ENCODE results near the gene SEMA6A.

Gene SEMA6A

GRCh38 chr5:116492016-116492623, 82.5 kb downstream of the SEMA6A start:
- no peak for DNase-seq

DNA sequence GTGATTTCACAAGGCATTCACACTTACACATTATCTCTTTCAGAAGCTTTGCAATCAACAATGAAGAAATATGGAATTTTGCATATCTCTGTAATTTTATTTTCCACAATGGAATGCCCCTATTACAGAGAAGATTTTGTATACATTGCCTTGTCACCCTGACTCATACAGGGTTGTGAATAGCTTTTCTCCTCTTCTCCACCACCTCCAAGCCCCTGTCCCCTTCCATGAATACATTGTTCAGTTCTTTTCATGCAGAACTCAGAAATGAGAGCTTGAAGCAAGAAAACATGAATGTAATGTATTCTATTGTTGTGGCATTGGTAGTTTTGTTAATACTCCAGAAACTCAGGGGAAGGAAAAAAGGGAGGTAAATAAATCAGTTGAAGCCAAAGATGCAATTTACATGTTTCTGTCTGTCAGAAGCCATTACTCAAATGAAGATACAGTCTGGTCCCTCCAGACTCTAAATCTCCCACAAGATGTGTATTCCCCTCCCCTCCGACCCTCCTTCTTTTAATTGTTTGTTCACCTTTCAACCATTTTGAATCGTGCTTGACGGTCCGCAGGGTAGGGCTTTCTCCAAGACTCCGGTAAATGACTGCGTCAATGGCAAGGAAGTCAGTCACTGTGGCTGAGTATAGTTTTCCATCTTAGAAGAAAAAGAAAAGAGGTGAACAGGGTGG, 86.1 kb downstream of the SEMA6A start:
- no peak for DNase-seq

- no peak for DNase-seq
These were observed 87.6 kb downstream of the SEMA6A start for GRCh38 chr5:116487045-116487444.

DNA sequence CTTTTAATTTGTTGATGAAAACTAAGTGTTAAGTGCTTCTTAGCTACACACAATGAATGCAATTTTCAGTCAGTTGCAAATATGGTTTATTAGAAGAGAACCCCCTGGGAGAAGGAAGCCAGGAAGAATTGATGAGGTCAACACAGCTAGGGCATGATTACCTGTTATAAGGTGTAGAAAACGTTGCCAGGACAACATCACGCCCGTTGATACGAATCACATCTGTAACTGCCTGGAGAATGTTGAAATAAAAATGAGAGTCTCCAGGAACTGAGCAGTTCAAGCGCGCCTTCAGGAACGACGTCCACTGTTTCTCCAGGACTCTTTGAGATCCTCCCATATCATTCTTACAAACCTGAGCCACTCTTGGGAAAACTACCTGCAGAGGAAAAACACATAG, 88.0 kb downstream of the SEMA6A start:
- no peak for DNase-seq

GRCh38 chr5:116484645-116485044, 90.0 kb downstream of the SEMA6A start:
- DNase-seq, result no peak

GRCh38 chr5:116482394-116482793, 92.2 kb downstream of the SEMA6A start:
- no peak for DNase-seq

- DNase-seq, result no peak
These were observed 93.6 kb downstream of the SEMA6A start for GRCh38 chr5:116480894-116481510.

- DNase-seq, result no peak
These were observed 94.6 kb downstream of the SEMA6A start for GRCh38 chr5:116479776-116480675.

DNA sequence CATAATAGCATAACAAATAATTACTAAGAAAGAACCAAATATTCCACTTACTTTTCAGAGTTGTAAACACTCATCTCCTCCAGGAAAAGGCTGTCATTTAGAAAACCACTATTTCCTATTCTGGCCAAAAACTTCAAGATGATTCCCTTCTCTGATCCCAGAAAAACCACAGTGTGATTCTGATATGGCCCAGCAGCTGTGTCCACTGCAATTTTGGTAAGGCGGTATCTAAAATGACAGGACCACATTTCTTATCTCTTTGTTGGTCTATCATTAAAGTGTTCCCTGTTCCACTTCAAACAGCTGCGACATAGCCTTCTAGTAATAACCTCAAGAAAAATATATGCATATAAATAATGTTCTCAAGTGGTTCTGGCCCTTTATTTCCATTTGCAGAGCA, 96.1 kb downstream of the SEMA6A start:
- DNase-seq, result no peak

DNA sequence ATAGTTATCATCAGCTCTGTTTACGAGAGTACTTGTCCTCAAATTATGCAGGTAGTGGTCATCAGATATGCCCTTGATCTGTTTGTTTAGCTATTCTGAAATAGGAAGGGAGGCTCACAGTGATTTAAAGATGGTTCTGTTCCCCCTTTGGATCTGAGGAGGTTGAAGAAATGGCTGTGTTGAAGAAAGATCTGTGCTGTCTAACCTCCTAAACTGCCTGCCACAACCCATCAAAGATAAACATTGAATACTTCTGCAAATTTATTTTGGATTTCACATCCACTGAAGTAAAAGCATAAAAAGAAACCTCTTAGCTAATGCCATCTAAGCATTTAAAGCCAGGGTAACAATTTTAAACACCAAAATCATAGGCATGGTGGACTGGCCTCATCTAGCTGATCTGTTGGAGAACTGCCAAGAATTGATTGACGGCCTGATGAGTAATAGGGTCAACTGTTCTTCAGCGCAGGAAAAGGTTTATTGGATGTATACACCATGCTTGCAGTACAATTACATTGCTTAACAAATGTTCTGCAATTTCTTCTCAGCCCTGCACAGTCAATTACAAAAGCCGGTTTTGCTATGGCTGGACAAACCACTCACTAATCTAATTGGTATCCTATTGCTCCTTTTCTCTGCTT, 97.6 kb downstream of the SEMA6A start:
- no peak for DNase-seq

GRCh38 chr5:116475338-116475737, 99.3 kb downstream of the SEMA6A start:
- no peak for DNase-seq

GRCh38 chr5:116473706-116474105, 100.9 kb downstream of the SEMA6A start:
- DNase-seq, result no peak

DNA sequence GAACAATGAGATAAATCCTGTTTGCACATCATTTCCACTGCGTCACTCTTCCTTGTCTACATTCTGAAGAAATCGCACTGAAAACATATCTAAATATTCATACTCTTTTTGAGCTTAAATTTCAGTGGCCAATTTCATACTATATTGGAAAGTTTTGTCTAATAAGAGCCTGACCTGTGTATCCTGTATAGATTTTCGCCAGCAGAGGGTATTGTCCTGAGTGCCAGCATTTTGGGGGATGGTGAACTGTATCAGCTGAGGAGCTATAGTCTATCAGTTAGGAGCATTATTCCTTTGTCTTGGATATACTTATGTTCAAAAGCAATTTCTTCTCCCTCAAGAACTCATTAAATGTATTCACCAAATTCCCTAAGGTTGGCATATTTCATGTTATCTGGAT, 102.3 kb downstream of the SEMA6A start:
- no peak for DNase-seq

- DNase-seq, result no peak
These were observed 105.0 kb downstream of the SEMA6A start for GRCh38 chr5:116469631-116470030.

GRCh38 chr5:116468583-116468982, 106.0 kb downstream of the SEMA6A start:
- no peak for DNase-seq

DNA sequence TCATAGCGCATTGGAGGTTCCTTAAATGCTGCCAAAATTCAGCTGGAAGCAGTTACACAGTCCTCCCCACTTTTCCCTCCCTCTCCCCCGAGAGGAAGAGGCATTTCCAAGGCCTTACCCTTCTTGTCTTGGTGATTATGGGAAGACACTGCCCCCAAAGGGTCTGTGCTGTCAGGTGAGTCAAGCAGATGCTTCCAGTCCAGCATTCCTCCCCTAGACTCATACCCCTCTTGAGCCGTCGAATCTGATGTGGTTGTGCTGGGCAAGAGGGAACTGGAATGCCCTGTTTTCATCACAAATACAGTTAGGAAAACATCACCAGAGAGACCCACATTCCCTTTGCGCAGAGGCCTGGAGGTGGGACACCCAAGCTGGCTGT, 107.2 kb downstream of the SEMA6A start:
- no peak for DNase-seq

DNA sequence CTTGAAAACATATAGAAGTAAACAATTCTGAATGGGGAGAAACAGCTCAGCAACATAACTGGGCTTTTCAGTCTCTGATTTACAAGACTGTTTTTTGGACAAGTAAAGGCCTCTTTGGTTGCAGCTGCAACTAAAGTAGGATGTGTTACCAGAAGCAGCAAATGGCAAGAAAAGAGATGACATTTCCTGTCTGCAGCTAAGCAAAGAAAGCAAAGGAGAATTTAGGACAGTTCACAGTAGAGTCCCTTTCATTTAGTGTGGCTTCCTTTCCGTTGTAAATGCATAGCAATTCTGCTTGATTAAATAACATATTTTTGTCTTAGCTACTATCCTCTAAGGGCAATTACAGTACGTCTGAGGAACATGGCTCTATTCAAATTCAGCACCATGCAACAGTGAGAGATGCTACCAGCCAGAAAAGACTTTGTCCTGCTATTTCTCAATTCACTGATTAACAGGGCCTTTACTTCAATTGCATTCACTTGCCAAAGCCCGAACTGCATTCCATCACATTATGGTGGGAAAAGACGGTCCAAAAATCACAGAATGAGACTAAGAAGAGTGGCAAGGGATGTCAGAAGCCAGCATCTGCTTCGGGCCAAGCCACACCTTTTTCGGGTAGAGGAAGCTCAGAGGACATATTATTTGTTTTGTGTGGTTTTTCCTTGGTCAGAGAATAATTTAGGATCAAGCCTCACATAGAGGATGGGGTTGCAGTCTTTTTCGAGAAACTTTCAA, 107.7 kb downstream of the SEMA6A start:
- DNase-seq, result no peak

- no peak for DNase-seq
These were observed 109.2 kb downstream of the SEMA6A start for GRCh38 chr5:116465411-116465810.

GRCh38 chr5:116464144-116464708, 110.4 kb downstream of the SEMA6A start:
- DNase-seq, result no peak

- DNase-seq, result no peak
These were observed 112.1 kb downstream of the SEMA6A start for GRCh38 chr5:116462500-116462899.

DNA sequence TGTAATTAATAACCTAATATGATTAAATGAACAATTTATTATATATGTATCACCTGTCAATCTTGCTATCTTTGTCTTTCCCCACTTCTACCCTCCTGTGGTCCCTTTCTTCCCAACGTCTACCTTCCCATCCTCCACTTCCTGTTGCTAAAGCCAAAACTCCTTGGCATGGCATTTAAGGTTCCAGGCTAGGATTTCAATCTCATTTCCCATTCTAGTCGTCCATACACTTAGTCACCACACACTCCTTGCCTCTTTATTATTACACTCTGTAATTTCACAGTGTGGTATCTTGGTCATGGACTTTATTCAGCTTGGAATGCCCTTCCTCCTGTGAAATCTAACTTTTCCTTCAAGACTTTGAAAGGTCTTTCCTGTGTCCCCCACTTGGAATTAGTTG, 115.3 kb downstream of the SEMA6A start:
- DNase-seq, result no peak

- no peak for DNase-seq
These were observed 117.6 kb downstream of the SEMA6A start for GRCh38 chr5:116457062-116457461.

Data from GOT3 (cell line).